BJ (cell line): ENCODE measurements around the gene RSL1D1. TPM values are rescaled to one million over a fixed set of nuclear protein-coding genes. Genes with fewer than 3 reads are reported as not detected.
A peak's percentile ranks its signal among the peaks of the same experiment; 100 is the strongest.

ENCODE experiments used
- CTCF ChIA-PET: fragments of 350-600 bp; formaldehyde crosslinking; extraction: SDS; loops from one replicate; lab custom pipeline; 2021; ENCODE audit warnings: antibody characterized with exemption, inconsistent platforms; lab: Yijun Ruan, JAX
- POLR2A ChIA-PET: fragments of 300-600 bp; sonication (Branson Sonifier 250); formaldehyde crosslinking; extraction: SDS; loops from one replicate; lab custom pipeline; 2021; ENCODE audit warnings: antibody characterized with exemption; lab: Charles Lee
- DNase-seq: peaks from one replicate; pipeline ENCODE4 v3.0.0-alpha.2; 2011; ENCODE audit warnings: low read depth
- H3K27me3 ChIP-seq: 2 replicates; pipeline ENCODE4 v1.6.0; 2011; ENCODE audit warnings: low read length; ENCODE audit not compliant: control insufficient read depth, insufficient read depth
- H3K36me3 ChIP-seq: 2 replicates; pipeline ENCODE4 v1.5.1; 2011; ENCODE audit warnings: low read length; ENCODE audit not compliant: control insufficient read depth, insufficient read depth
- H3K4me3 ChIP-seq: 2 replicates; pipeline ENCODE4 v1.5.1; 2011; ENCODE audit warnings: low read depth, mild to moderate bottlenecking, control low read depth, low read length
- polyA plus RNA-seq: library from polyadenylated mRNA; depleted of rRNA; stranded (reverse); fragments of >200 nt; gene quantifications from 2 replicates; pipeline ENCODE4 v1.2.3, GENCODE V29; 2011
- TF ChIP-seq, protein P1 (sequence below): IDR thresholded peaks from 2 replicates; pipeline ENCODE4 v1.5.1; 2011; ENCODE audit warnings: low read depth, mild to moderate bottlenecking, control low read depth, inconsistent platforms, low read length, moderate library complexity; ENCODE audit not compliant: insufficient read depth

Gene RSL1D1
- polyA plus RNA-seq, 1 experiment, result 36.4 TPM

DNA sequence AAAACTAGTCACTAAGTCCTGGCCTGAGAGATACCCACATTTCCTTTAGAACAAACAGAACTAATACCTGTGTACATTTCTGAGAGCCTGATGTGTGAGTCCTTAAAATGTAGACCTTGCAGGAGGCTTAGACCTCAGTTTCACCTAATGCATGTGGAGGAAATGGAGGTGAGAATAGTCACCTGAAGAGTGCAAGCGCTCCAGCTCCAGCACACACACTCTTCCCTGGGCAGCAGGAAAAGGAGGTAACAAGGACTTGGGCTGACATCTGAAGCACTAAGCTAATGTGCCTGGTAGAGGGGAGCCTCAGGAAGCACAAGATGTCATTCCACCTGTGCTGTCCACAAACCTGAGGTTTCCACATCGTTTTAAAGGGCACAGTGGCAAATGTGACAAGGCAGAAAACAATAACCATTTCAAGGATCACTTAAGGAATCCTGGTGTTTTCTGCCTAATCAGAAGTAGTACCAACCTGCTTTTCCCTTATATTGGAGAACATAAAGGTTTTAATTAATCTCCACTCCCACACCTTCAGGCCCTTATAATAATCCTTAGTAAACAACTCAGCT lies 17.2 kb upstream of the RSL1D1 start:
- TF ChIP-seq, protein P1, sequence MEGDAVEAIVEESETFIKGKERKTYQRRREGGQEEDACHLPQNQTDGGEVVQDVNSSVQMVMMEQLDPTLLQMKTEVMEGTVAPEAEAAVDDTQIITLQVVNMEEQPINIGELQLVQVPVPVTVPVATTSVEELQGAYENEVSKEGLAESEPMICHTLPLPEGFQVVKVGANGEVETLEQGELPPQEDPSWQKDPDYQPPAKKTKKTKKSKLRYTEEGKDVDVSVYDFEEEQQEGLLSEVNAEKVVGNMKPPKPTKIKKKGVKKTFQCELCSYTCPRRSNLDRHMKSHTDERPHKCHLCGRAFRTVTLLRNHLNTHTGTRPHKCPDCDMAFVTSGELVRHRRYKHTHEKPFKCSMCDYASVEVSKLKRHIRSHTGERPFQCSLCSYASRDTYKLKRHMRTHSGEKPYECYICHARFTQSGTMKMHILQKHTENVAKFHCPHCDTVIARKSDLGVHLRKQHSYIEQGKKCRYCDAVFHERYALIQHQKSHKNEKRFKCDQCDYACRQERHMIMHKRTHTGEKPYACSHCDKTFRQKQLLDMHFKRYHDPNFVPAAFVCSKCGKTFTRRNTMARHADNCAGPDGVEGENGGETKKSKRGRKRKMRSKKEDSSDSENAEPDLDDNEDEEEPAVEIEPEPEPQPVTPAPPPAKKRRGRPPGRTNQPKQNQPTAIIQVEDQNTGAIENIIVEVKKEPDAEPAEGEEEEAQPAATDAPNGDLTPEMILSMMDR, result no peak
- ChIA-PET CTCF (interaction anchor here (0.6 to 1.6 kb wide), 2 partner anchors 19 to 174 kb away, joined by 4 read pairs; no protein-coding TSS in a partner anchor), POLR2A (no interaction called here)
- DNase-seq, result no peak
- H3K4me3 ChIP-seq, result no peak overlapping the region
- peaks cover 6% of the 10 kb centered on the region for H3K36me3 ChIP-seq
- no peaks in the 10 kb centered on the region for H3K27me3 ChIP-seq

DNA sequence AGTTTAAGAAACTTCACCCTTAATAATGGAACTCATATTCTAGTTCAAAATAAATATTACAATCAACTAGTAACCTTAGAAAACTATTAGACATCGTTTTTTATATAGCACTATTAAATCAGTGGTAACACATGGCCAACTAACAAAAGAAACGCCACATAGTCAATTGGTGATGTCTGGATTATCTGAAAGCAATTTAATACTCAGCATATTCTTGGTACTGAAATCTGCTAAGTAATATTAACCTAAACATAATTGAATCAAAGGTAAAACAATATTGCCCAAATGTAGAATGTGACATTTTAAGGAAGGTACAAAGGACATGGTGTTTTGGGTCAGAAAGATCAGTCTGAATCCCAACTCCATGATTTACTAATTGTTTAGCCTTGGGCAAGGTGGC lies 11.1 kb upstream of the RSL1D1 start:
- Histone ChIP-seq H3K36me3 (no peaks in the 10 kb centered on the region), H3K4me3 (no peak overlapping the region), H3K27me3 (no peaks in the 10 kb centered on the region)
- DNase-seq, result no peak
- CTCF ChIA-PET, result no interaction called here
- TF ChIP-seq, protein P1, result no peak
- POLR2A ChIA-PET, result no interaction called here

DNA sequence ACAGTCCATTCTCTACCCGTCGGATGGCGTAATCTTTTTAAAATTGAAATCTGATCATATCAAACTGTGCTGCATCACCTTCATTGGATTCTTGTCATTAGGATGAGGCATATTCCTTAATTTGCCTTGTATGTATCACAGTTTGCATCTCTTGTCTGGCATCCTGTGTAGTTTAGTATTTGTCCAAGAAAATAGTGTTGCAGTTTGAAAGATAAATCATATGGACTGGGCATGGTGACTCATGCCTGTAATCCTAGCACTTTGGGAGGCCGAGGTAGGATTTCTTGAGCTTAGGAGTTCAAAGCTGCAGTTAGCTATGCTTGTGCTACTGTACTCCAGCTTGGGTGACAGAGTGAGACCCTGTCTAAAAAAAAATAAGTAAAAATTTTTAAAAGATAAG lies 5.8 kb upstream of the RSL1D1 start:
- ChIA-PET CTCF (no interaction called here), POLR2A (no interaction called here)
- TF ChIP-seq, protein P1, result no peak
- H3K27me3 ChIP-seq, result no peaks in the 10 kb centered on the region
- no peak for DNase-seq
- no peak overlapping the region for H3K4me3 ChIP-seq
- no peaks in the 10 kb centered on the region for H3K36me3 ChIP-seq

DNA sequence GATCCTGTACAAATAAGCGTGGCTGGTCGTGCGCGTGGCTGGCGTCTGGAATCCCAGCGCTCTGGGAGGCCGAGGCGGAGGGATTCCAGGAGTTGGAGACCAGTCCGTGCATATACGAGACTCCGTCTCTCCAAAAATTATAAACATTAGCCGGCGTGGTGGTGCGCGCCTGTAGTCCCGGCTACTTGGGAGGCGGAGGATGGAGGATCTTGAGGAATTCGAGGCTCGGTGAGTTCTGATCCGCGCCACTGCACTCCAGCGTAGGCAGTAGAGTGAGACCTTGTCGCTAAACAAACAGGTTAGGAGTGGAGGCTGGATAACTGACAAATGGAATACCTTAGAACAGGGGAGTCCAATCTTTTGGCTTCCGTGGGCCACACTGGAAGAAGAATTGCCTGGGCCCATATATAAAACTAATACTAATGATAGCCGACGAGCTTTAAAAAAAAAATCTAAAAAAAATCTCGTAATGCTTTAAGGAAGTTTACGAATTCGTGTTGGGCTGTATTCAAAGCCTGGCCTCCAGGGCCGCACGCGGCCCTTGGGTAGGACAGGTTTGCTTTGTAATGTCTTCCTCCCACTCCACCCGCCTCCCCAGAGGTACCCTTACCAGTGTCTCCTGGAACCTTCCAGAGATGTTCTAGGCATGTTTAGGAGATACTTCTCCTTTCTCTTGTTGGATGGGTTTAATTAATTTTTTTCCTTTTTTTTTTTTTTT lies 909 bp upstream of the RSL1D1 start:
- ChIA-PET CTCF (no interaction called here), POLR2A (interaction anchor here (0.7 kb wide), 1 partner anchor 54 kb away, joined by 3 read pairs; no protein-coding TSS in a partner anchor)
- Histone ChIP-seq H3K4me3 (peak overlapping the region; percentile 89), H3K27me3 (no peaks in the 10 kb centered on the region), H3K36me3 (peaks cover 5% of the 10 kb centered on the region)
- no peak for DNase-seq
- TF ChIP-seq, protein P1, result no peak

DNA sequence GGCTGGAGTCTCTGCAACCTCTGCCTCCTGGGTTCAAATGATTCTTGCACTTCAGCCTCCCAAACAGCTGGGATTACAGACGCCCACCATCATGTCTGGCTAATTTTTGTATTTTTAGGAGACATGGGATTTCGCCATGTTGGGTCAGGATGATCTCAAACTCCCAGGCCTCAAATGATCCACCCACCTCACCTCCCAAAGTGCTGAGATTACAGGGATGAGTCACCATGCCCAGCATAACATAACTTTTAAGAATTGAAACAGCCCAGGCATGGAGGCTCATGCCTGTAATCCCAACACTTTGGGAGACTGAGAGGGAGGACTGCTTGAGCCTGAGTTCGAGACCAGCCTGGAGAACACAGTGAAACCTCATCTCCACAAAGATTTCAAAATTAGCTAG lies 2.5 kb downstream of the RSL1D1 start:
- TF ChIP-seq, protein P1, result no peak
- Histone ChIP-seq H3K4me3 (no peak overlapping the region), H3K36me3 (peaks cover 25% of the 10 kb centered on the region), H3K27me3 (no peaks in the 10 kb centered on the region)
- ChIA-PET POLR2A (no interaction called here), CTCF (interaction anchor here (0.6 to 0.9 kb wide), 2 partner anchors 13 to 52 kb away, joined by 3 to 4 read pairs; partner anchors contain the start of gene ZC3H7A)
- DNase-seq, result no peak
